PC-9 (cell line): ENCODE results near the gene TPCN2.

ENCODE experiments used
- CTCF ChIP-seq: fragments of 200-600 bp; sonication (generic); conservative IDR thresholded peaks from 2 replicates; pipeline ENCODE4 v1.6.1; 2017; ENCODE audit warnings: mixed run types, antibody characterized with exemption, mild to moderate bottlenecking, moderate library complexity
- EZH2 ChIP-seq: fragments of 200-600 bp; sonication (generic); IDR thresholded peaks from 2 replicates; pipeline ENCODE4 v1.8.0; 2017; ENCODE audit warnings: antibody characterized with exemption, low read depth

DNA sequence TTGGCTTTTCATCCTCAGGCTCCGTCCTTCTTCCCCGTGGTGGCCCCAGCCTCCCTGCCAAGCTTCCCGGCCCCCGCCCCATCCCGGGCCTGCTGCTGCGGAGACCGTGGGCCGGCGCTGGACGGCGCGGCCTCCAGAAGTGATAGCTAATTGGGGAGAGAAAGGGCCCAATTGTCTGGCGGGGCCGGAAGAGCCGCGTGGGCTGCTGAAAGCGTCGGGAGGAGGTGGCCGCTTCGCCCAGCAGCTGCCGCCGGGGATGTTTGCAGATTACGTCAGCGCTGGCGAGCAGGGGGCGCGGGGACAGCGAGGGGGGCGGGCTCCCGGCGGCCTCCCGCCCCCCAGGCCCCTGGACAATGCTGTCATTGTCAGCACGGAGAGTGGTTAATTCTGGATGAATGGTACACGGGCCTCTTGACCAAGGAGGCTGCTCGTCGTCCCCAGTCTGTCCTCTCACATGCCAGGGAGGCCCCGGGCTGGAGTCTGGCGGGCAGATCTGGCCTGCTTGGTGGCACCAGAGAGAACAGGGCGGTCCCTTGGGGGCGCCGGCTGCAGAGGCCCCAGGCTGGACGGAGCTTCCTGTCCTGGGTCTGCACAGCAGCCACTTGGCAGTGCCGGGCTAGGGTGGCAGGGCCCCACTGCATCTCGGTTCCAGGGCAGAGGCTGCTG, 108.6 kb downstream of the TPCN2 start:
- TF ChIP-seq CTCF (no peak), EZH2 (no peak)
